GM12878 (cell line): ENCODE data around the gene PPM1J.

Source experiments
- DPF2 ChIP-seq: fragments of 450-650 bp; IDR thresholded peaks from 2 replicates; pipeline ENCODE4 v1.6.1; 2017; ENCODE audit warnings: mild to moderate bottlenecking
- HCFC1 ChIP-seq: fragments of 150-350 bp; IDR thresholded peaks from 2 replicates; pipeline ENCODE4 v1.6.1; 2014; ENCODE audit warnings: low read length
- HDAC2 ChIP-seq: fragments of 200-600 bp; sonication (generic); IDR thresholded peaks from 2 replicates; pipeline ENCODE4 v1.6.1; 2017
- MXI1 ChIP-seq: fragments of 150-350 bp; IDR thresholded peaks from 2 replicates; pipeline ENCODE4 v1.6.1; 2011; ENCODE audit warnings: low read depth, mild to moderate bottlenecking, inconsistent platforms, low read length, improper control_type of control experiment
- RBBP5 ChIP-seq: fragments of 200-600 bp; sonication (generic); conservative IDR thresholded peaks from 2 replicates; pipeline ENCODE4 v1.6.1; 2016
- REST ChIP-seq: IDR thresholded peaks from 2 replicates; pipeline ENCODE4 v1.6.1; 2012; ENCODE audit warnings: mild to moderate bottlenecking, low read depth, low read length
- SIN3A ChIP-seq: IDR thresholded peaks from 2 replicates; pipeline ENCODE4 v1.6.1; 2012; ENCODE audit warnings: low read depth, low read length, improper control_type of control experiment
- TF ChIP-seq, protein P1 (sequence below): fragments of 450-650 bp; IDR thresholded peaks from 2 replicates; pipeline ENCODE4 v1.6.1; 2014; ENCODE audit warnings: mild to moderate bottlenecking

- TF ChIP-seq, protein P1, sequence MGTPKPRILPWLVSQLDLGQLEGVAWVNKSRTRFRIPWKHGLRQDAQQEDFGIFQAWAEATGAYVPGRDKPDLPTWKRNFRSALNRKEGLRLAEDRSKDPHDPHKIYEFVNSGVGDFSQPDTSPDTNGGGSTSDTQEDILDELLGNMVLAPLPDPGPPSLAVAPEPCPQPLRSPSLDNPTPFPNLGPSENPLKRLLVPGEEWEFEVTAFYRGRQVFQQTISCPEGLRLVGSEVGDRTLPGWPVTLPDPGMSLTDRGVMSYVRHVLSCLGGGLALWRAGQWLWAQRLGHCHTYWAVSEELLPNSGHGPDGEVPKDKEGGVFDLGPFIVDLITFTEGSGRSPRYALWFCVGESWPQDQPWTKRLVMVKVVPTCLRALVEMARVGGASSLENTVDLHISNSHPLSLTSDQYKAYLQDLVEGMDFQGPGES: no peak
- TF ChIP-seq DPF2 (no peak), HDAC2 (no peak), HCFC1 (no peak), REST (no peak), SIN3A (no peak), MXI1 (no peak), RBBP5 (no peak)
Measured at GRCh38 chr1:112735752-112736151, 20.6 kb upstream of the PPM1J start.
